Astrocyte of the spinal cord (primary cell): ENCODE data around the gene VCAM1.

ENCODE experiments used
- DNase-seq: peaks from one replicate; pipeline ENCODE4 v3.0.0; 2011; ENCODE audit warnings: low read depth, low spot score
- H3K4me3 ChIP-seq: 2 replicates; pipeline ENCODE4 v1.5.1; 2011; ENCODE audit warnings: low read depth, mild to moderate bottlenecking, low read length, moderate library complexity
- in situ Hi-C: cut with HindIII; loops from 2 replicates; pipeline ENCODE4 v1.10.0; 2017; ENCODE audit warnings: low sequenced_read_pairs
- TF ChIP-seq, protein P1 (sequence below): IDR thresholded peaks from 2 replicates; pipeline ENCODE4 v1.5.1; 2012; ENCODE audit warnings: low read depth, mild to moderate bottlenecking, low read length, inconsistent platforms

The VCAM1 gene

DNA sequence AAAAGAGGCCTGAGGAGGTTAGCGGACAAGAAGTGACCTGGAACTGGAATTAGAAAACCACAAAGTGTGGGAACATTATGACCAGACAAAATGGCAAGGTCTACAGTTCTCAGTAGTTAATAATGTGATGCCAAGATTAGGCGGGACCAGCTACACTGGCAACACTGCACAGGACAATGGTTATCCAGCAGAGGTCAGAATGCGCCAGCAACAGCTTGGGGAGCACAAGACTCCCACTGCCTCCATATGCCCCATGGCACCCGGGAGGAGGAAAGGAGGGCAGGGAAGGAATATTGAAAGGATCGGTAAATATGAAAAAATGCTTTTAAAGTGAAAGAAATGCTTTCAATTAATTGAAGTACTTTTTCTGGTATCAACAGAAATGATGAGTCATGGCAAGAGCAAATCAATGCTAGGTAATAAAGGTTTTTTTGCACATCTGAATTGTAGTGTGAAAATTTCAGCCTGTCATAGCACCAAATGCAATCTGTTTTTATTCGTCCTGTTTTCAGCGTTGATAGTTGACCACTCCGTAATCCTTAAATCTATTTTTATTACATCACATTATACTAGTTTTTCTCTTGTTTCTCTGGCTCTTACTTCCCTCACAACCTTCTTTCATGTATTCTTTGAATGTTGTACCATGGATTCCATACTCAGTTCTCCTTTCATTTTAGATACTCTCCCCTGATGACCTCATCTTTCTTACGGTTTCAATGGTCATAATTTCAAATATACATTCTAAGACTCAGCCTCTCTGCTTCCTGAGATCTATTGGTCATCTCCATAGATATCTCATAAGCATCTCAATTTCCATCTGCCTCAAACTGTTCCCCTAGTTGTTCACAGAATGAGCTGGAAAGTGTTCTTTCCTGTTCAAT lies 30.7 kb downstream of the VCAM1 start:
- H3K4me3 ChIP-seq, result no peak overlapping the region
- DNase-seq, result no peak
- TF ChIP-seq, protein P1, sequence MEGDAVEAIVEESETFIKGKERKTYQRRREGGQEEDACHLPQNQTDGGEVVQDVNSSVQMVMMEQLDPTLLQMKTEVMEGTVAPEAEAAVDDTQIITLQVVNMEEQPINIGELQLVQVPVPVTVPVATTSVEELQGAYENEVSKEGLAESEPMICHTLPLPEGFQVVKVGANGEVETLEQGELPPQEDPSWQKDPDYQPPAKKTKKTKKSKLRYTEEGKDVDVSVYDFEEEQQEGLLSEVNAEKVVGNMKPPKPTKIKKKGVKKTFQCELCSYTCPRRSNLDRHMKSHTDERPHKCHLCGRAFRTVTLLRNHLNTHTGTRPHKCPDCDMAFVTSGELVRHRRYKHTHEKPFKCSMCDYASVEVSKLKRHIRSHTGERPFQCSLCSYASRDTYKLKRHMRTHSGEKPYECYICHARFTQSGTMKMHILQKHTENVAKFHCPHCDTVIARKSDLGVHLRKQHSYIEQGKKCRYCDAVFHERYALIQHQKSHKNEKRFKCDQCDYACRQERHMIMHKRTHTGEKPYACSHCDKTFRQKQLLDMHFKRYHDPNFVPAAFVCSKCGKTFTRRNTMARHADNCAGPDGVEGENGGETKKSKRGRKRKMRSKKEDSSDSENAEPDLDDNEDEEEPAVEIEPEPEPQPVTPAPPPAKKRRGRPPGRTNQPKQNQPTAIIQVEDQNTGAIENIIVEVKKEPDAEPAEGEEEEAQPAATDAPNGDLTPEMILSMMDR, result no peak
- in situ Hi-C loops, result no loop called here

DNA sequence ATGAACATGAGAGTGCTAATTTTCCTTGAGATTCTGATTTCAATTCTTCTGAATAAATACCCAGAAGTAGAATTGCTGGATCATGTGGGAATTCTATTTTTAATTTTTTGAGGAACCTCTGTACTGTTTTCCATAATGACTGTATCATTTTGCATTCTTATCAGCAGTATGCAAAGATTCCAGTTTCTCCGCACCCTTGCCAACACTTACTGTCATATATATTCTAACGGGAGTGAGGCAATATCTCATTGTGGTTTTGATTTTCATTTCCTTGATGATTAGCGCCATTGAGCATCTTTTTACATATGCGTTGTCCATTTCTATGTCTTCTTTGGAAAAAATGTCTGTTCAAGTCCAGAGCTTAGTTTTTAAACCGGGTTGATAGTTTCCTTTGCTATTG lies 33.2 kb downstream of the VCAM1 start:
- DNase-seq, result no peak
- no peak overlapping the region for H3K4me3 ChIP-seq
- in situ Hi-C loops, result no loop called here
- TF ChIP-seq, protein P1, result no peak

GRCh38 chr1:100757946-100758345 lies 38.4 kb downstream of the VCAM1 start:
- in situ Hi-C loops, result no loop called here
- TF ChIP-seq, protein P1, result no peak
- no peak overlapping the region for H3K4me3 ChIP-seq
- no peak for DNase-seq

DNA sequence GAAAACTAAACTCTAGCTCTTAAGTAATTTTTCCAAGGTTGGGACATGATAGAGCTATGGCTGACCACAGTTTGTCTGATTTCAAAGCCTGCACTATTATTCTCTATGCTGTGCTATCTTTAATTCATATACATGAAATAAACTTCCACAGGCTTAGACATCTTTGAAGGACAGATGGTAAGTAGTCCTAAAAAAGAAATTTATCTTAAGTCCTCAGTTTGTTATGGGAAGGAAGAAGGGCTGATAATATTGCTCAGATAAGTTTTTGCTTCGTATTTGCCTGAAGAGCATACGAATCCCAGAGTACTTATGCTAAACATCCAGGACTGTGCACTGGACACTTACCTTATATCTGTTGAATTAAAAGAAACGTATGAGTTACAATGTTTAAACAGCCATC lies 39.6 kb downstream of the VCAM1 start:
- no peak overlapping the region for H3K4me3 ChIP-seq
- no peak for DNase-seq
- in situ Hi-C loops, result no loop called here
- TF ChIP-seq, protein P1, result no peak

- in situ Hi-C loops, result no loop called here
- DNase-seq, result no peak
- no peak overlapping the region for H3K4me3 ChIP-seq
- TF ChIP-seq, protein P1, result no peak
Observed at GRCh38 chr1:100760511-100760910, 41.0 kb downstream of the VCAM1 start.

DNA sequence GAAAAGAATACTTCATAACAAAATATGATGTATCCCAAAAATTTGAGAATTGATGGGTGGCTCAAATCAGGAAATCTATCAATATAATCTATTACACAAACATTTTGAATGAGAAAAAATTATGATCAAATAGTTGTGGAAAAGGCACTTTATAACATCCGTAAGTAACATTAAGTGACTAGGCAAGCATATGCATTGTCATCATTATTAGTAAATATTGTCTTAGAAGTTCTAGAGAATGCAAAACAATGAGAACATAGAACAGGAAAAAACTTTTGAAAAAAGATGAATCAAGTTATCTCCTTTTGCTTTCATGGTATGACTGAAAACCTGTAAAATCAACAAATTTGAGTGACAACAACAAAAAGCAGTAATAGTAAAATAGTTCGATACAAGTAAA lies 42.9 kb downstream of the VCAM1 start:
- TF ChIP-seq, protein P1, result no peak
- in situ Hi-C loops, result no loop called here
- no peak overlapping the region for H3K4me3 ChIP-seq
- DNase-seq, result no peak
